GM19397 (cell line): ENCODE results near the gene TRIP13.
"Not testable (repeated sequence)": the region's sequence is repeated elsewhere in the genome, so short reads cannot be mapped to it uniquely, and the experiment has no call there.

Experiments
- ATAC-seq: cut with Tn5 transposase; IDR thresholded peaks from one replicate; pipeline ENCODE4 v1.9.1; 2021; ENCODE audit warnings: mild to moderate bottlenecking, moderate library complexity; ENCODE audit not compliant: unreplicated experiment

The TRIP13 gene

DNA sequence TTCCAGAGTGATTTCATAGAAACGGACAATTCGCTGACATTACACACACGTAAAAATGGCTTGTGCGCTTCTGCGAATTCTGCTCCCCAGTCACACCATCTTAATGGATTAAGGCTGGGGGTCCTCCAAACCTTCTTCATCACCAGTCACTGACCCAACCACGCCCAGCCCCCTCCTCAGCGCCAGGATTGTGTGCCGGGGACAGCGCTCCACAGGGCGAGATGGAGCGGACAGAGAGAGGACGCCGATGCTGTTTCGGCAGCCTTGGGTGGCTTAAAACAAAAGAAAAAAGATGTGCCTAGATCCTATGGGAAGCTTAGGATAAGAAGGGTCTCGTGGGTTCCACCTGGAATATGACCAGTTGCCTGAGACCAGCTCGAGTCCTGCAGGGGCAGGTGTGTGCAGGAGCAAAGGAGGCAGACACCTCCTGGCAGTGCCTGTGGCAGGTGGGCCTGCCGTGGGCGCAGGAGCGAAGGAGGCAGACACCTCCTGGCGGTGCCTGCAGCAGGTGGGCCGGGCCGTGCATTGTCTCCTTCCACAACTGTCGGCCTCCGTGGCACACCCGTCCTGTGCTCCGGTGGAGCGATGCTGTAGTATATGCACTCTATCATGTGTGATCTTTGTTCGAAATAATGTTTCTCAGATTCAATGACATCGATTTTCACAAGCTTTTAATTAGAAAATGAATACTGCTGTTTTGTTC lies 20.9 kb upstream of the TRIP13 start:
- ATAC-seq, result no peak

GRCh38 chr5:872301-872700 lies 20.4 kb upstream of the TRIP13 start:
- ATAC-seq, result no peak

DNA sequence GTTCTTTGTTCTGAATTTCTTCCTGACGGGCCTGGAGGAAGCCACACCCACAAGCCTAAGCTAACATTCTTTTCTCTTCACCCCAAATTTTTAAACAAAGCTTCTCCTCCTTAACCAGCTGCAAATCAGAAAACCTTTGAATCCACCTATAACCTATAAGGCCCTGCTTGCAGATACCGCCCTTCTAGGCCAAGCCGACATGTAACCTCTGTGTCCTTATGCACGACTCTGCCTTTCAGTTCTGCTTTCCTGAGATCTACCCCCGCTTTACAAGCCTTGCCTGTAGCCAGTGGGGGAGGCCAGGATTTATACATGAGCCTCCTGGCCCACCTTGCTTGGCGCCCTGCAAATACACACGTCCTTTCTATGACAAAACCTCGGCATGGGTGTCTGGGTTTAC lies 19.4 kb upstream of the TRIP13 start:
- ATAC-seq, result no peak

- ATAC-seq, result no peak
These were observed 16.8 kb upstream of the TRIP13 start for GRCh38 chr5:875931-876330.

DNA sequence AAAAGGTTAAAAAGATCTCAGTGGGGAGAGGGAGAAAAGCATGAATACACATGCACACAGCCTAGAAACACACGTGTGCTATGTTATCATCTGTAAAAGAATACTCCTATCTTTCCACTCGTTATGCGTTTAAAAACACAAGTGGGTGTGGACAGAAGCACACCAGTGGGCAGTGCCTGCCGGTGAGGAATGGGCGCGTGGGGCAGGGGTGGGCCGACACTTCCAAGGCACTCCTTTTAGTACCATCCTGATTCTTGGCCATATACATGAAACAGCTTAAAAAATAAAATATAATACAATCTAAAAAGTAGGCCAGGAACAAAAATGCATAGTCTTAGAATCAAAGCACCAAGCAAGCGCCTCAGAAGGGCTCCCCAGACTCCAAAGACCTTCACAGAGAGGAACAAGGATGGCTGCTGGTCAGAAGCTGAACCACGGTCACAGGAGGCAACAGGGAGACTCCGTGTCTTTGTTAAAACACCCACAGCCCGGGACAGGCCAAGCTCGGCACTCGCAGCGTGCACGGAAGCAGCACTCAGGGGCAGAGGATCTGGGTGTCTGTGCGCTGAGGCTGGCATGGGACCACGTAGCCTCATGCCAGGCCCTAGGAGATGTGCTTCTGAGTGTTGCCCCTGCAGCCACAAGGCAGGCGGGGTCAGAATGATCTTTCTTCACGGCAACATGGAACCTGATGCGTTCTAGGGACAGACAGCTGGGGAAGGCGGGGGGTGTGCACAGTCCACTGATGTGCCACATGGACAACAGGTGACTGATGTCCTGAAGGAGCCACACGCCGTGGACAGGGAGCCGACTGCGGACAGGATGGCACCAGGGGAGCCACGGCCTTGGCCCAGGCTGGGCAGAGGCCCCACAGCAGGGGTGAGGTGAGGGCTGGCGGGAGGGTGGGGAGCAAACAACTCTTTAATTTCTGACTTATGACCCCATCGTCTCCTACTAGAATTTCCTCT lies 16.0 kb upstream of the TRIP13 start:
- ATAC-seq, result no peak

GRCh38 chr5:878125-878524 lies 14.6 kb upstream of the TRIP13 start:
- ATAC-seq, result no peak

DNA sequence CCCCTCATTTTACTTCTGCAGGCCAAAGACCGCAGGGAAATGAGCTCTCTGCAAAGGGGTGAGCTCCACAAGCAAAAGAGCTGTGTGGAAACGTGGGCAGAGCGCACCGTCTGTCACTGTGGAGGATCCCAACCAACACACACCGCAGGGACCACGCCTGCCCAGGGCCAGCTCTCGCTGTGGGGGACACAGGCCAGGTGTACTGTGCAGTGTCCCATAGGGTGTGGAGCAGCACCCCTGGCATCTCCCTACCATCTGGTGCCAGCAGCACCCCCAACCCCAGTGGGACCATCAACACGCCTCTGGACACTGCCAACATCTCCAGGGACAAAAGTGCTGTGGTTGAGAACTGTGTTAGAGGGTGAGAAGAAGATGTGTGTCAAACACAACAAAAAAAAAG lies 14.0 kb upstream of the TRIP13 start:
- ATAC-seq, result not testable (repeated sequence)

GRCh38 chr5:880816-881550 lies 11.7 kb upstream of the TRIP13 start:
- ATAC-seq, result no peak

DNA sequence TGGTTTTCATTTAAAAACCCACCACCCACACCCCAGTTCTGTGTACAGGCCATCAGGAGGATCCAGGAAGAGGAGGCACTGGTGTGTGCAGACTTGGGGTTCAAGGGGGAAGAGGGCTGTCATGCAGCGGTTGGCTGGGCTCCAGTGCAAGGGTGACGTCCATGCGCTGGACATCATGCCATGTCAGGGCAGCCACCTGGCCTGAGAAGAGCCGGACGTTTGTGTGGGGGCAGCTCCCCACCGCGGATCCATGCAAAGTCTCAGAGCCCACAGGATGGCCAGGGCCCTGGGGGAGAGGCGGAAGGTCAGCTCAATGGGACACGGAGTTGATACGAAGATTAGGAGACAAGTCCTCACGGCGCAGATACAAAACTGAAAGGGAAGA lies 11.1 kb upstream of the TRIP13 start:
- no peak for ATAC-seq

DNA sequence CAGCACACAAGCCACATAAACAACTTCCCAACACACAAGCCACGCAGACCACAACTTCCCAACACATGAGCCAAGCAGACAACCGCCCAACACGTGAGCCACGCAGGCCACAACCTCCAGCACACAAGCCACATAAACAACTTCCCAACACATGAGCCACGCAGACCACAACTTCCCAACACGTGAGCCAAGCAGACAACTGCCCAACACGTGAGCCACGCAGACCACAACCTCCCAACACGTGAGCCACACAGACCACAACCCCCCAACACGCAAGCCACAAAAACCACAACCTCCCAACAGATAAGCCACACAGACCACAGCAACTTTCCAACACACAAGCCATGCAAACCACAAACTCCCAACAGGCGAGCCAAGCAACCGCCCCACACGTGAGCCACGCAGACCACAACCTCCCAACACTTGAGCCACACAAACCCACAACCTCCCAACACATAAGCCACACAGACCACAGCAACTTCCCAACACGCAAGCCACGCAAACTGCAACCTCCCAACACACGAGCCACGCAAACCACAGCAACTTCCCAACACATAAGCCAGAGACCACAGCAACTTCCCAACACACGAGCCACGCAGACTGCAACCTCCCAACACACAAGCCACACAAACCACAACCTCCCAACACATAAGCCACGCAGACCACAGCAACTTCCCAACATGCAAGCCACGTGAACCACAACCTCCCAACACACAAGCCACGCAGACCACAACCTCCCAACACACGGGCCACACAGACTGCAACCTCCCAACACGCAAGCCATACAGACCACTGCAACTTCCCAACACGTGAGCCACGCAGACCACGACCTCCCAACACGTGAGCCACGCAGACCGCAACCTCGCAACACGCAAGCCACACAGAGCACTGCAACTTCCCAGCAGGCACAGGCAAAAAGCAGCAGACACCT lies 10.2 kb upstream of the TRIP13 start:
- ATAC-seq, result no peak

DNA sequence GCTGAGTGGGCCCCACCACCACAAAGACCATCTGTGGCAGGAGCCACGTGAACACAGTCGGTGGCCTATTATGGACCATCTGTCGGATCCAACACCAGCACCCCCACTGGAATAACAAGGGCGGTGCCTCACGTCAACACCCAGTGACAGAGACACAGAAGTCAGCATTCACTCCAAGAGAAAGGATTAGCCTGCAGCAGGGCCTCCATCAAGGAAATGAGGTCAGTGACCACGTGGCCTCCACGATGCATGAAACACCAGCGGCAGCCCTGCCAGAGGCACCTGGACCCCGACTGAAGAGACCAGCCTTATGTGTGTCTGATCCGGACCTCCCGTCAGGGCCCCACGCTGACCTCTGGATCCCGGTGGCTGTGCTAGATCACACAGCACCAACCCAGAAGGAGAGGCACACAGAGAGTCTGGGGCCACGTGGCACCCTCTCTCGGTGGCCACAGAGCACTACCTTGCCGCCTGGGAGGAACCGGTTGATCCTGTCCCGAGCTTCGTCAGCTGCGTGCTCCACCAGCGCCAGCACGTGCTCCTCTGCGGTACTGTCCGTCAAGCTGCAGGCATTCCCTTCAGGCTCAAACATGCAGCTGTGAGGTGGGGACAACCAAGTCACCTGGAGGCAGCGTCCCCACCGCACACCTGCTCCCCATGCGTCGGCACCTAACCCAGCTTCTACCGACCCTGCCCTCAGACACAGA lies 9.1 kb upstream of the TRIP13 start:
- ATAC-seq, result no peak

DNA sequence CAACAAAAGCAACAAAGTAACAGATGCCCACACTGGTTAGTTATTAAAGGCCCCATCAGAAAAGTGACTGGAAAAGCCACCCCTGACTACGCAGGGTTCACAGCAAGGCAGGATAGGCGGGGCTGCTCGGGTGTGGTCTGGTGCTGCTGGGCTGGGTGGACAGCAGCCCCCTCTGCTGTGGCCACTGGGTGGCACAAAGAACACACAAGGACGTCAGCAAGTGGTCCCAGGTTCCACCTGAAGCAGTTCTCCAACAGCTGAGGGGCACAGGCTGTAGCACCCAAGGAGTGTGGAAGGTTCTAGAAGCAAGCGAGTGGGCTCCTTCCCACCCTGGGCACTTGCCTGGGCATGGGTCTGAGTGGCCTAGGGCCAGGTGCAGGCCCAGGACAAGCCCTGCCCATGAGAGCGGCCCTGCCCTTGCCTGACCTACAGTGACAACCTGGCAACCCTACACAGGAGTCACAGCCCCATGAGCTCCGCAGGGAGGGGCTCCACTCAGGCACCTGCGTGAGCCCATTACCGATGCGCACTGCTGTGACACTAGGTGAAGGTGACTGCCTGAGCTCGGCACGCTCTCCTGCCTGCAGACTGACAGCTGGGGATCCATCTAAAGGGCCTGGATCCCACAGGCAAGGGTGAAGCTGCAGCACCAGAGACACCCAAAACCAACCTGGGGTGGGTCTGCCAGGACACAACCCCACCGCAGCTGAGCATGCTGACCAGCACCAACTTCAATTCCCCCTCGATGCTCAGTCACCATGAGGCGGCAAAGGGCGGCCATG lies 8.1 kb upstream of the TRIP13 start:
- no peak for ATAC-seq

- no peak for ATAC-seq
These were observed 7.6 kb upstream of the TRIP13 start for GRCh38 chr5:885127-885442.

- no peak for ATAC-seq
These were observed 7.2 kb upstream of the TRIP13 start for GRCh38 chr5:885529-885928.

DNA sequence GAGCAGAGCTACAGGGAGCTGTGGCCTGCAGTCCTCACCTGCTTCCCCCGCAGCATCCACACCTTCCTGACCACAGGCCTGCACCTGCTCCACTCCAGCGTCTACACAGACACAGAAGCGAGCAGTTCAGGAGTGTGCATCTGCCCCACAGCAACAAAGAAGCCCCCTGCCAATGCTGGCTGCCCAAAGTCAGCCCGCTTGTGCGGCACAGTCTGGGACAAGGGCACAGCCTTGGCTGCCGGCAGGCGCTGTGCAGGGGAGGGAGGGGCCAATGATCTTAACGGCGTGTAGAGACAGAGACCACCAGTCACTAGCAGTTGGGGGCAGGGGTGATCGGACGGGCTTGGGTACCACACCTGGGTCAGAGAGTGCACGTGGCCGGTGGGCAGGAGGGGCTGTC lies 6.6 kb upstream of the TRIP13 start:
- no peak for ATAC-seq

DNA sequence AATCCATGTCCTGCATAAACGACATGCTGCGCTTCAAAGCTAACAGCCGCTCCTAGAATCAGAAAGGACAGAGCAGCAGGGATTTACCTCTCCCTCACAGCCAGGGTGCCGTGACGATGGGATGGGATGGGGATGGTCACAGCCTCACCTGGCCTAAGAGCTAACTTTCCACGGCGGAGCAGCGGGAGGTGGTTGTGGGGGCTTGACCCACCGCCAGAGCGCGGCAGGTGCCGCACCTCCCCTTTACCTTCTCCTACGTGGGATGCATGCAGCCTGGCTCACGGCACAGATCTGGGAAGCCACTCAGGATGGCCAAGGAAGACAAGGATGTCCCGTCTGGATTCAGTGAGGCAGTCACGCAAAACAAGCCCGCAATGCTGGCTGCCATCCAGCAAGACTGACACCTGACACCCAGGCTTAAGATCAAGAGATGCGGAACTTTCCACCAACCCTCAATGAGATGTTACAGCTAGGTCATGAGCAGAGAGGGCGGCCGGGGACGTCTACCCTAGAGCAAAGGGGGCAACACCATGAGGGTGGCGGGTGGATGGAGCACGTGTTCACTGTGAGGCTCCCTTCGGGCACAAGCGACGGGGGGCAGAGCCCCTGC lies 5.9 kb upstream of the TRIP13 start:
- ATAC-seq, result no peak

- no peak for ATAC-seq
These were observed 4.6 kb upstream of the TRIP13 start for GRCh38 chr5:887947-888637.

- no peak for ATAC-seq
These were observed 4.0 kb upstream of the TRIP13 start for GRCh38 chr5:888638-889035.
